PC-9 (cell line): ENCODE measurements around the gene TP53BP2. TPM values are rescaled to one million over a fixed set of nuclear protein-coding genes. Genes with fewer than 3 reads are reported as not detected.
"Not testable (repeated sequence)": the region's sequence is repeated elsewhere in the genome, so short reads cannot be mapped to it uniquely, and the experiment has no call there.

Source experiments
- Bru-seq: library from RNA; stranded (reverse); fragments of 400-500 nt; gene quantifications from one replicate; lab custom pipeline; 2021; lab: Mats Ljungman, UMichigan
- BruChase-seq, 2 experiments: library from RNA; stranded (reverse); fragments of 400-500 nt; gene quantifications; one replicate each; lab custom pipeline; 2021; lab: Mats Ljungman, UMichigan
- BruUV-seq: library from RNA; stranded (reverse); fragments of 400-500 nt; replicated peaks from 2 replicates; lab custom pipeline; 2021; lab: Mats Ljungman, UMichigan
- CTCF ChIA-PET: fragments of 300-600 bp; sonication (Branson Sonifier 250); formaldehyde crosslinking; loops from one replicate; lab custom pipeline; 2022; ENCODE audit warnings: antibody characterized with exemption; lab: Charles Lee
- POLR2A ChIA-PET: fragments of 300-600 bp; sonication (Branson Sonifier 250); formaldehyde crosslinking; loops from one replicate; lab custom pipeline; 2022; ENCODE audit warnings: antibody characterized with exemption; ENCODE audit not compliant: unreplicated experiment; lab: Charles Lee
- DNase-seq, 2 experiments: peaks; one replicate each; pipeline versions ENCODE4 v3.0.0 to v3.0.0-alpha.2; 2015 to 2022; ENCODE audit warnings: mixed read lengths in 1 of 2
- H2AFZ ChIP-seq: fragments of 200-600 bp; sonication (generic); 2 replicates; pipeline ENCODE4 v1.8.1; 2017; ENCODE audit warnings: antibody characterized with exemption
- H3F3A ChIP-seq: fragments of 200-600 bp; sonication (generic); 2 replicates; pipeline ENCODE4 v1.8.1; 2017; ENCODE audit warnings: antibody characterized with exemption, mild to moderate bottlenecking, low read depth; ENCODE audit not compliant: insufficient read depth
- H3K27ac ChIP-seq: fragments of 200-600 bp; sonication (generic); 2 replicates; pipeline ENCODE4 v1.6.1; 2016; ENCODE audit warnings: mixed run types
- H3K27me3 ChIP-seq: fragments of 200-600 bp; sonication (generic); 2 replicates; pipeline ENCODE4 v1.6.1; 2016; ENCODE audit warnings: low read depth, mixed run types; ENCODE audit not compliant: insufficient read depth
- H3K36me3 ChIP-seq: fragments of 200-600 bp; sonication (generic); 2 replicates; pipeline ENCODE4 v1.6.1; 2016; ENCODE audit warnings: low read depth, mixed run types
- H3K4me1 ChIP-seq: fragments of 200-600 bp; sonication (generic); replicated peaks from 2 replicates; pipeline ENCODE4 v1.6.1; 2016; ENCODE audit warnings: mixed run types; ENCODE audit not compliant: insufficient read depth
- H3K4me2 ChIP-seq: fragments of 200-600 bp; sonication (generic); 2 replicates; pipeline ENCODE4 v1.6.1; 2017; ENCODE audit warnings: mixed run types
- H3K4me3 ChIP-seq: fragments of 200-600 bp; sonication (generic); 2 replicates; pipeline ENCODE4 v1.6.1; 2016; ENCODE audit warnings: mixed run types
- H3K79me2 ChIP-seq: fragments of 200-600 bp; sonication (generic); 2 replicates; pipeline ENCODE4 v1.6.1; 2017; ENCODE audit warnings: low read depth, mixed run types
- H3K9me2 ChIP-seq: fragments of 200-600 bp; sonication (generic); 2 replicates; pipeline ENCODE4 v1.8.1; 2017; ENCODE audit warnings: mild to moderate bottlenecking; ENCODE audit not compliant: insufficient read depth
- H3K9me3 ChIP-seq: fragments of 200-600 bp; sonication (generic); 2 replicates; pipeline ENCODE4 v1.8.1; 2016; ENCODE audit warnings: low read depth; ENCODE audit not compliant: insufficient read depth
- H4K20me1 ChIP-seq: fragments of 200-600 bp; sonication (generic); 2 replicates; pipeline ENCODE4 v1.8.1; 2017; ENCODE audit not compliant: insufficient read depth
- CTCF ChIP-seq: fragments of 200-600 bp; sonication (generic); conservative IDR thresholded peaks from 2 replicates; pipeline ENCODE4 v1.6.1; 2017; ENCODE audit warnings: mixed run types, antibody characterized with exemption, mild to moderate bottlenecking, moderate library complexity
- EZH2 ChIP-seq: fragments of 200-600 bp; sonication (generic); IDR thresholded peaks from 2 replicates; pipeline ENCODE4 v1.8.0; 2017; ENCODE audit warnings: antibody characterized with exemption, low read depth
- intact Hi-C: fragments of 100-400 bp; cut with micrococcal nuclease; formaldehyde crosslinking; loops from one replicate; pipeline ENCODE4 v1.10.0; 2022; ENCODE audit not compliant: unreplicated experiment
- long read RNA-seq: library from polyadenylated mRNA; stranded (forward); transcript quantifications from one replicate; pipeline ENCODE4 v2.0.0, GENCODE V29; 2022
- total RNA-seq: library from RNA; stranded (reverse); gene quantifications from 2 replicates; pipeline ENCODE4 v1.2.3, GENCODE V29; 2021

Gene TP53BP2, protein sequence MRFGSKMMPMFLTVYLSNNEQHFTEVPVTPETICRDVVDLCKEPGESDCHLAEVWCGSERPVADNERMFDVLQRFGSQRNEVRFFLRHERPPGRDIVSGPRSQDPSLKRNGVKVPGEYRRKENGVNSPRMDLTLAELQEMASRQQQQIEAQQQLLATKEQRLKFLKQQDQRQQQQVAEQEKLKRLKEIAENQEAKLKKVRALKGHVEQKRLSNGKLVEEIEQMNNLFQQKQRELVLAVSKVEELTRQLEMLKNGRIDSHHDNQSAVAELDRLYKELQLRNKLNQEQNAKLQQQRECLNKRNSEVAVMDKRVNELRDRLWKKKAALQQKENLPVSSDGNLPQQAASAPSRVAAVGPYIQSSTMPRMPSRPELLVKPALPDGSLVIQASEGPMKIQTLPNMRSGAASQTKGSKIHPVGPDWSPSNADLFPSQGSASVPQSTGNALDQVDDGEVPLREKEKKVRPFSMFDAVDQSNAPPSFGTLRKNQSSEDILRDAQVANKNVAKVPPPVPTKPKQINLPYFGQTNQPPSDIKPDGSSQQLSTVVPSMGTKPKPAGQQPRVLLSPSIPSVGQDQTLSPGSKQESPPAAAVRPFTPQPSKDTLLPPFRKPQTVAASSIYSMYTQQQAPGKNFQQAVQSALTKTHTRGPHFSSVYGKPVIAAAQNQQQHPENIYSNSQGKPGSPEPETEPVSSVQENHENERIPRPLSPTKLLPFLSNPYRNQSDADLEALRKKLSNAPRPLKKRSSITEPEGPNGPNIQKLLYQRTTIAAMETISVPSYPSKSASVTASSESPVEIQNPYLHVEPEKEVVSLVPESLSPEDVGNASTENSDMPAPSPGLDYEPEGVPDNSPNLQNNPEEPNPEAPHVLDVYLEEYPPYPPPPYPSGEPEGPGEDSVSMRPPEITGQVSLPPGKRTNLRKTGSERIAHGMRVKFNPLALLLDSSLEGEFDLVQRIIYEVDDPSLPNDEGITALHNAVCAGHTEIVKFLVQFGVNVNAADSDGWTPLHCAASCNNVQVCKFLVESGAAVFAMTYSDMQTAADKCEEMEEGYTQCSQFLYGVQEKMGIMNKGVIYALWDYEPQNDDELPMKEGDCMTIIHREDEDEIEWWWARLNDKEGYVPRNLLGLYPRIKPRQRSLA
- total RNA-seq, result 63.1 and 81.4 TPM in 2 replicates
- Bru-seq, nascent RNA, result percentile 95 among the genes with signal in this experiment
- percentile 95 among the genes with signal in this experiment for BruChase-seq, experiment 1, labeled RNA remaining after a 2-hour chase
- BruChase-seq, experiment 2, labeled RNA remaining after a 6-hour chase, result percentile 93 among the genes with signal in this experiment
- long read RNA-seq, full-length matches to known transcripts, result 50 of 69 reads
- long read RNA-seq, partial matches to known transcripts, result 6 of 69 reads
- long read RNA-seq, other reads (novel, unspliced or antisense), result 13 of 69 reads

GRCh38 chr1:223845810-223846682, at the start of gene TP53BP2:
TSS of gene TP53BP2 (minus strand) at chr1:223845947. CDS start at chr1:223845680, 267 bp downstream.
- H3K27me3 ChIP-seq, result no peaks in the 10 kb centered on the region
- intact Hi-C loops, result loop anchor here (1.0 to 2.0 kb wide), 6 partner anchors 9 to 145 kb away; no protein-coding TSS in a partner anchor
- peaks cover 16% of the 10 kb centered on the region for H3F3A ChIP-seq
- POLR2A ChIA-PET, result interaction anchor here (0.5 to 0.7 kb wide), 10 partner anchors 16 to 1901 kb away, joined by 3 to 12 read pairs (median 6); partner anchors contain the start of gene NVL
- H3K4me1 ChIP-seq, result peaks cover 44% of the 10 kb centered on the region
- no peak for TF ChIP-seq EZH2
- peak; percentile 66 for TF ChIP-seq CTCF
- peak; percentile 70 to 97 for DNase-seq
- peak within 1 kb of the TSS; percentile 72 for H3K4me3 ChIP-seq
- H3K4me2 ChIP-seq, result peak within 1 kb of the TSS; percentile 83
- H2AFZ ChIP-seq, result peak within 1 kb of the TSS; percentile 91
- peaks cover 15% of the 10 kb centered on the region for H4K20me1 ChIP-seq
- CTCF ChIA-PET, result interaction anchor here (0.6 to 1.2 kb wide), 4 partner anchors 9 to 54 kb away, joined by 3 to 7 read pairs (median 4); no protein-coding TSS in a partner anchor
- peak within 1 kb of the TSS; percentile 95 for H3K27ac ChIP-seq
- no peaks in the 10 kb centered on the region for H3K9me2 ChIP-seq
- BruUV-seq, result TSS peak; percentile 97
- H3K9me3 ChIP-seq, result no peaks in the 10 kb centered on the region; the same call in 1 of the 2 replicates
- peaks cover 53% of the 10 kb centered on the region for H3K79me2 ChIP-seq
- H3K36me3 ChIP-seq, result no peaks in the 10 kb centered on the region

DNA sequence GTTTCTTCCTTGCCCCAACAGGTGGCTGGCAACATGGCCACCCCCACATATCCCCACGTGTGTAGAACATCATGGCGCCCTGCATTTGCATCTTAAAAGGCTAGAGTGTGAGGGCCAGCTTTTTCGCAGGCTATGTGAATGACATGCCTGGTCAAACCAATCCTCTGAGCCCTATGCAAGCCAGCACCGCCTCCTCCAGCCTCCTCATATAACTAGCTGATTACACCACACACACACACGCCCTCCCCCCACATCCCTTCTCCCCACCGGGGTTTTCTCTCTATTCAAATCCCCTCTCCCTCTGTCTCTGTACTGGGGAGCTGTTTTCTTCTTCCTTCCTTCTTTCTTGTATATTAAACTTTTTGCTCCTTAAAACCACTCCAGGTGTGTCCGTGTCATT, 44.7 kb upstream of the TP53BP2 start:
- peaks cover 32% of the 10 kb centered on the region for H3F3A ChIP-seq
- BruUV-seq, H3K9me2 ChIP-seq, POLR2A ChIA-PET, H3K4me3 ChIP-seq, H3K79me2 ChIP-seq, DNase-seq, intact Hi-C loops, CTCF ChIA-PET, H3K4me2 ChIP-seq, H4K20me1 ChIP-seq, H3K9me3 ChIP-seq, H2AFZ ChIP-seq, H3K27ac ChIP-seq, H3K27me3 ChIP-seq, H3K36me3 ChIP-seq: not testable (repeated sequence)
- H3K4me1 ChIP-seq, result peaks cover 36% of the 10 kb centered on the region

- CTCF ChIA-PET, H3K36me3 ChIP-seq, DNase-seq, H3K9me2 ChIP-seq, intact Hi-C loops, H3K27me3 ChIP-seq, H3K4me3 ChIP-seq, H2AFZ ChIP-seq, POLR2A ChIA-PET, BruUV-seq, H3K9me3 ChIP-seq, H3K4me2 ChIP-seq, H3K79me2 ChIP-seq, H4K20me1 ChIP-seq: not testable (repeated sequence)
- peaks cover 36% of the 10 kb centered on the region for H3K4me1 ChIP-seq
- peaks cover 32% of the 10 kb centered on the region for H3F3A ChIP-seq
- peak overlapping the region; percentile 94; the same call in 1 of the 2 replicates for H3K27ac ChIP-seq
Measured at GRCh38 chr1:223889319-223889718, 43.6 kb upstream of the TP53BP2 start.
